Esophagus squamous epithelium (tissue), 4 donors: ENCODE data around the gene BRD9.

Experiments used
- POLR2A ChIP-seq, 4 donors: fragments of 450-650 bp; IDR thresholded peaks; one replicate each; pipeline ENCODE4 v1.6.1; 2017; ENCODE audit warnings: antibody characterized with exemption in 4 of 4, mild to moderate bottlenecking in 4 of 4, moderate library complexity in 3 of 4
- TF ChIP-seq, protein P1 (sequence below), 6 experiments: fragments of 450-650 bp in 4 of 6; fragments of 200-600 bp in 2 of 6; sonication (generic) in 2 of 6; IDR thresholded peaks; one replicate each; pipeline ENCODE4 v1.5.1; 2016 to 2019; ENCODE audit warnings: antibody characterized with exemption in 6 of 6, mild to moderate bottlenecking in 4 of 6, moderate library complexity in 4 of 6

DNA sequence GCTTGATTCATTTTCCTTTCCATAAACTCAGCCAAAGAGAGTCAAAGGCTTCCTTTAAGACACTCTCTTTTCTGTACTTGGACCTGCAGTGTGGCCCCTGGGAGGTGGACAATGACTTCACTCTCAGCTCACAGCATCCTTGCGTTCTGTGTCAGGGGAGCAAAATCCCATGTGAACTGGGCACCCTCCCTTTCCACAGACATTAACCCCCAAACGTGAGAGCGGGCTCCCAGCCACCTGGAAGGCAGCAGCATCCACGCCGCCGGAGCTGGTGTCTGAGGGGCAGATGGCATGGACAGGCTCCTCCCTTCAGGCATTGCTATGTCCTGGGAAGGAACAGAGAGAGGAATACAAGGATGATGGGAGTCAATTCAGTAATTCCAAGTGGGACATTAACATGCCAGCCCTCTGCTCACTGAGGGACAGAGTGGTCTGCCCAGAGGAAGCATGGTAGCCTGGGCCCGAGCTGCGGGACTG, 39.6 kb upstream of the BRD9 start:
- no peak for TF ChIP-seq POLR2A (IDR thresholded peaks at IDR 0.05)
- TF ChIP-seq, protein P1, sequence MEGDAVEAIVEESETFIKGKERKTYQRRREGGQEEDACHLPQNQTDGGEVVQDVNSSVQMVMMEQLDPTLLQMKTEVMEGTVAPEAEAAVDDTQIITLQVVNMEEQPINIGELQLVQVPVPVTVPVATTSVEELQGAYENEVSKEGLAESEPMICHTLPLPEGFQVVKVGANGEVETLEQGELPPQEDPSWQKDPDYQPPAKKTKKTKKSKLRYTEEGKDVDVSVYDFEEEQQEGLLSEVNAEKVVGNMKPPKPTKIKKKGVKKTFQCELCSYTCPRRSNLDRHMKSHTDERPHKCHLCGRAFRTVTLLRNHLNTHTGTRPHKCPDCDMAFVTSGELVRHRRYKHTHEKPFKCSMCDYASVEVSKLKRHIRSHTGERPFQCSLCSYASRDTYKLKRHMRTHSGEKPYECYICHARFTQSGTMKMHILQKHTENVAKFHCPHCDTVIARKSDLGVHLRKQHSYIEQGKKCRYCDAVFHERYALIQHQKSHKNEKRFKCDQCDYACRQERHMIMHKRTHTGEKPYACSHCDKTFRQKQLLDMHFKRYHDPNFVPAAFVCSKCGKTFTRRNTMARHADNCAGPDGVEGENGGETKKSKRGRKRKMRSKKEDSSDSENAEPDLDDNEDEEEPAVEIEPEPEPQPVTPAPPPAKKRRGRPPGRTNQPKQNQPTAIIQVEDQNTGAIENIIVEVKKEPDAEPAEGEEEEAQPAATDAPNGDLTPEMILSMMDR (IDR thresholded peaks at IDR 0.05): no peak
